ENCODE data around the gene SYNGR1. TPM values are rescaled to one million over a fixed set of nuclear protein-coding genes. Genes with fewer than 3 reads are reported as not detected.
A peak's percentile ranks its signal among the peaks of the same experiment; 100 is the strongest.

Gene SYNGR1
- total RNA-seq, 2 donors from 2014 or later: 29.4 to 29.5 TPM

DNA sequence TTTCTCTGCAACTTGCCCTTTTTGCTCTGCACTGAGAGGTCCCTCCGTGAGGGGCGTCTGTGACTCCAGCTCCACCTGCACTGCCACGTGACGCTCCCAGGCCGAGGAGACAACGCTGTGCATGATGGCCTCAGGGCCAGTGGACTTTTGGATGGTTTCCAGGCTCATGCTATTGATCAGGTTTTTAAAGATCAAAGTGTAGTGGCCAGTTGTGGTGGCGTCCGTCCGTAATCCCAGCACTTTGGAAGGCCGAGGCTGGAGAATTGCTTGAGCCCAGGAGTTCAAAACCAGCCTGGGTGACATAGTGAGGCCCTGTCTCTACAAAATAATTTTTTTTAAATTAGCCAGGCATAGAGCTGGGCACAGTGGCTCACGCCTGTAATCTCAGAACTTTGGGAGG is 46.4 kb upstream of the SYNGR1 start:
- TF ChIP-seq, protein P1, sequence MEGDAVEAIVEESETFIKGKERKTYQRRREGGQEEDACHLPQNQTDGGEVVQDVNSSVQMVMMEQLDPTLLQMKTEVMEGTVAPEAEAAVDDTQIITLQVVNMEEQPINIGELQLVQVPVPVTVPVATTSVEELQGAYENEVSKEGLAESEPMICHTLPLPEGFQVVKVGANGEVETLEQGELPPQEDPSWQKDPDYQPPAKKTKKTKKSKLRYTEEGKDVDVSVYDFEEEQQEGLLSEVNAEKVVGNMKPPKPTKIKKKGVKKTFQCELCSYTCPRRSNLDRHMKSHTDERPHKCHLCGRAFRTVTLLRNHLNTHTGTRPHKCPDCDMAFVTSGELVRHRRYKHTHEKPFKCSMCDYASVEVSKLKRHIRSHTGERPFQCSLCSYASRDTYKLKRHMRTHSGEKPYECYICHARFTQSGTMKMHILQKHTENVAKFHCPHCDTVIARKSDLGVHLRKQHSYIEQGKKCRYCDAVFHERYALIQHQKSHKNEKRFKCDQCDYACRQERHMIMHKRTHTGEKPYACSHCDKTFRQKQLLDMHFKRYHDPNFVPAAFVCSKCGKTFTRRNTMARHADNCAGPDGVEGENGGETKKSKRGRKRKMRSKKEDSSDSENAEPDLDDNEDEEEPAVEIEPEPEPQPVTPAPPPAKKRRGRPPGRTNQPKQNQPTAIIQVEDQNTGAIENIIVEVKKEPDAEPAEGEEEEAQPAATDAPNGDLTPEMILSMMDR (IDR thresholded peaks at IDR 0.05): no peak
- no peak overlapping the region for H3K4me3 ChIP-seq
- H3K9me3 ChIP-seq: no peaks in the 10 kb centered on the region
- no peak for DNase-seq (ENCODE audit: low spot score)
- no peaks in the 10 kb centered on the region for H3K36me3 ChIP-seq
- H3K27ac ChIP-seq: no peak overlapping the region
- no peaks in the 10 kb centered on the region for H3K27me3 ChIP-seq
- H3K4me1 ChIP-seq: peaks cover 0 to 44% of the 10 kb centered on the region in 2 donors

DNA sequence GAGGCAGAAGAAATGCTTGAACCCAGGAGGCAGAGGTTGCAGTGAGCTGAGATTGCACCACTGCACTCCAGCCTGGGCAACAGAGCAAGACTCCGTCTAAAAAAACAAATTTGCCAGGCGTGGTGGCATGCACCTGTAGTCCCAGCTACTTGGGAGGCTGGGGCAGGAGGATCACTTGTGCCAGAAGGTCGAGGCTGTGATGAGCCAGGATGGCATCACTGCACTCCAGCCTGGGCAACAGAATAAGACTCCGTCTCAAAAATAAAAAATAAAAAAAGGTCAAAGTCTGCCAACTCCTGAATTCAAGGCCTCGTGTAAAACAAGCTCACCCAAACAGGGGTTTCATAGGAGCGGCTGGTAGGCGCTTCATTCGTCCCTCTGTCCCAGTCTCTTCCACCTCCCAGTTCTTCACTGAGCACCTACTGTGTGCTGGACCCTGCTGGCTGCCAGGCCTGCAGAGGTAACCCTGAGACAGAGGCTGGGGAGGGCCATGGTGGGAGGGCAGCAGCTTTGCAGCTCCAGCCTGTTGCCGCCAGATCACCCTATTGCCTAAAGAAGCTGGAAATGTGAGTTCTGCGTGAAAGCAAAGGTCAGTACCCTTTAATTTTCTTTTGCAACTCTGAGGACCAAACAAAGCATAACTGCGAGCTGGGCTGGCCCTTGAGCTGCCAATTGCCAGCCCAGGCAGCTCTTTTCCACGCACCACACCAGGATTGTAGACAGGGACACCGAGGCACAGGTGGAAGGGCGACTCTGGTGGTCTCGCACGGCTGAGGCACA is 45.7 kb upstream of the SYNGR1 start:
- peaks cover 0 to 44% of the 10 kb centered on the region in 2 donors for H3K4me1 ChIP-seq
- DNase-seq (ENCODE audit: low spot score): no peak
- no peaks in the 10 kb centered on the region for H3K9me3 ChIP-seq
- no peaks in the 10 kb centered on the region for H3K36me3 ChIP-seq
- TF ChIP-seq, protein P1 (IDR thresholded peaks at IDR 0.05): no peak
- H3K27me3 ChIP-seq: no peaks in the 10 kb centered on the region
- H3K4me3 ChIP-seq: no peak overlapping the region
- H3K27ac ChIP-seq: no peak overlapping the region

DNA sequence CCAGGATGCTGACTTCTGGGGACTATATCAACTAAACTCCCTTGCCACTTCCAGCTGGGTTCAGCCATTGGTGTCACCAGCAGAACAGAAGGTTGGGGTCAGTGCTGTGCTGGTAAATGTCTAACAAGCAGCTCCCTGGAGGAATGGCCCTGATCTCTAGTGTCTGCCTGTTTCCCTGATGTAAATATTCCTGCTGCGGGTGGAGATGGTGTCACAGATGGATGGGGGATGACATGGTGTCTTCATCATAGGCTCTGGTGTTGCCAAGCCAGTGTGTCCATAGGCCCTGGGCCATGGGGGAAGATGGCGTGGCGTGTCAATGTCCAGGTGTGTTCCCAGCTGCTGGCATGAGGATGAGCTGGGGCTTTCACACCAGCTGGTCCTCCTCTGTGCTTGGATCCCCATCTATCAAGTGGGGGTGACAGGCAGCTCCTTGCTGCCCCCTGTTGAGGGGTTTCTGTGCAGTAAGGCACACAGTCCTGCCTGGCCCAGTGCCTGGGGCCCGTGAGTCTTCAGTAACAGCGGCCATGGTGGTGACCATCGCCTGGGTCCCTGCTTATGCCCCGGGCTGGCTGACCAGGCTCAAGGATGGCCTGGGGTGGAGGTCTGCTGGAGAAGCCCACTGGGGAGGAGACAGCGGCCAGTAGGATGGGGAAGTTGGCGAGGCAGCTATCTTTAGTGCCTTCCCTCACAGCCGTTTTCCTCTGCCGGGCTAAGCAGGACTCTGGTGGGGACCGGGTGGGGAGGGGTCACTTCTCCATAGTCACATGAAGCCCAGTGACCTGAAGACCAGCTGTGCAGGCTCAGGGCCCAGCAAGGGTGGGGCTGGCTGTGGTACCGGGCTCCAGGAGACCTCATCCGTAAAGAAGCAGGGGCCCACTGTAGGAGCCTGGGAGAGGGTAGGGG is 43.1 kb upstream of the SYNGR1 start:
- TF ChIP-seq, protein P1 (IDR thresholded peaks at IDR 0.05): peak in 1 of 2 donors; percentile 47
- Histone ChIP-seq H3K9me3 (no peaks in the 10 kb centered on the region), H3K4me3 (no peak overlapping the region), H3K4me1 (peaks cover 0 to 41% of the 10 kb centered on the region in 2 donors), H3K27ac (no peak overlapping the region), H3K27me3 (no peaks in the 10 kb centered on the region), H3K36me3 (peaks cover 2% of the 10 kb centered on the region)
- no peak for DNase-seq (ENCODE audit: low spot score)

DNA sequence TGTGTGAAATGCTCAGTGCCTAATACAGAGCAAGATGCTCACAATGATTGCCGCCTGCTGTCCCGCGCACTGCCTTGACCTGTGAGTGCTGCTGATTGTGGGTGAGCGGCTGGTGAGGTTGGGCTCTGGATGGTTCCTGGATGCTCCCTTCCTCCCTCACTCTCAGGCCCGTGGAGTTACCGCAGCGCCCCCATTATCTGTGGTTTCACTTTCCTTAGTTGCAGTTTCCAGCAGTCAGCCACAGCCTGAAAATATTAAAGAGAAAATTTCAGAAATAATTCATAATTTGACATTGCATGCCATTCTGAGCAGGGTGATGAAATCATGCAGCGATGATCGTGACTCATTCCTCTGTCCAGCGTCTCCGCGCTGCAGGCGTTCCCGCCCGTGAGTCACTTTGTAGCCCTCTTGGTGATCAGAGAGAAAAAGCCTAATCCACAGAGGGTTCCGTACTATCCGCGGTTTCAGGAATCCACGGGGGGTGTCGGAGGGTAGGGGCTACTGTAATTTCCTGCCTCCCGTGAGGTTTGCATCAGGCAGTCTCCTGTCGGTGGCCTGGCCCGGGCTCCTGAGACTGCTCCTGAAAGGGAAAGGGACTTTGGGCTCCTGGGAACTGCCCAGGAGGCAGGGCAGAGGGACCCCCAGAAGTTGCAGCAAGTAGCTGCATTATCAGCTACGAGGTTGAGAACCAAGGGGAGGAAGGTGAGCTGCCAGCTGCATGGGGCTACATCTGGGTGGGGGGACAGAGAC is 41.0 kb upstream of the SYNGR1 start:
- peak; percentile 92 for DNase-seq (ENCODE audit: low spot score)
- TF ChIP-seq, protein P1 (IDR thresholded peaks at IDR 0.05): peak in 1 of 2 donors; percentile 27
- Histone ChIP-seq H3K4me1 (peaks cover 0 to 42% of the 10 kb centered on the region in 2 donors), H3K4me3 (peak overlapping the region in 1 of 2 donors; percentile 29), H3K27ac (peak overlapping the region; percentile 71 to 78), H3K9me3 (no peaks in the 10 kb centered on the region), H3K36me3 (peaks cover 23% of the 10 kb centered on the region), H3K27me3 (no peaks in the 10 kb centered on the region)

DNA sequence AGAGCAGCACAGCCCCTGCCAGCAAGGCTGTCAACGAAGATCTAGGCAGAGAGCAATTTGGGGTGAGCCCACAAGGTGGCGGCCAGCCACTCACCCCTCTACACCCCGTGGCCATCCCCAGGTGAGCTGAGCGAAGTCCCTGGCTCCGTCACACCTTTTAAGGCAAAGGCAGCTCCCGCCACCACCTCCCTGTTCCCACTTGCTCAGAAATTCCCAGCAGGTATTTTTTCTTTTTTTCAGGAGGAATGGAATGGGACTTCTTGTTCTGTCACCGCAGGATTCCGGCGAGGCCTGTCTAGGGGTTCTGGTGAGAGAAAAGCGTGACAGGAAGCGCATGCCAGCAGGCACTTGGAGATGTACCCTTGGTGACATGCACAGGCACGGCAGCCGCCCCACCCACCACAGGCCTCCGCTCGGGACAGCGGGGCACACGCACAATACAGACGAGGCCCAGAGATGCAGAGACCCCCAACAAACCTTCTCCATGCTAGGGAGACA is 40.4 kb upstream of the SYNGR1 start:
- TF ChIP-seq, protein P1 (IDR thresholded peaks at IDR 0.05): peak in 1 of 2 donors; percentile 12
- Histone ChIP-seq H3K27ac (peak overlapping the region; percentile 71 to 78), H3K9me3 (no peaks in the 10 kb centered on the region), H3K4me1 (peaks cover 0 to 48% of the 10 kb centered on the region in 2 donors), H3K36me3 (peaks cover 29% of the 10 kb centered on the region), H3K4me3 (peak overlapping the region in 1 of 2 donors; percentile 29), H3K27me3 (no peaks in the 10 kb centered on the region)
- DNase-seq (ENCODE audit: low spot score): peak; percentile 72

Data from right atrium auricular region (tissue), 2 donors.